Renal pelvis (tissue), 4 donors: ENCODE data around the gene MBLAC1. TPM values are rescaled to one million over a fixed set of nuclear protein-coding genes. Genes with fewer than 3 reads are reported as not detected.
A peak's percentile ranks its signal among the peaks of the same experiment; 100 is the strongest.

Experiments
- DNase-seq: peaks from one replicate; pipeline ENCODE4 v3.0.0-alpha.2; 2013
- polyA plus RNA-seq, 3 donors: library from polyadenylated mRNA; unstranded; fragments of 120-200 nt; gene quantifications; one replicate each; pipeline ENCODE4 v1.2.1, GENCODE V29; 2013; ENCODE audit not compliant: insufficient read length in 3 of 3

MBLAC1 gene
- polyA plus RNA-seq, 3 donors = 1.7 to 2.6 (median 2.0) TPM

DNA sequence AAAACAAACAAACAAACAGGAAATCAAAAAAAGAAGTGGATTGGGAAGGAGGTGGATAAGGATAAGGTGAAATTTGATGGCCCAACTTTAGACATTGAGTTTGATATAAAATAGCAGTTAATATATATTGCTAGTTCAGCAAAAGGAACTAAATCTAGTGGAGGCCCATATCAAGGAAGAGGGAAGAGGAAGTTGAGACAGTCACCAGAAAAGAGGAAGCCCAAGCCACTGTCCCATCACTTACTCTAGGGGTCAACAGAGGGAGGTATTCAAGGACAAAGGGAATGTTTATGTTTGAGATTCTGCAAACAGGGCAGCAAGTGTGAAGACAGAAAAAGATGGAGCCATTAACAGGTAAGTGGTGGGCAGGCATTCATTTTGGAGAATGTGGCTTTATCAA, 25.6 kb downstream of the MBLAC1 start:
- no peak for DNase-seq

DNA sequence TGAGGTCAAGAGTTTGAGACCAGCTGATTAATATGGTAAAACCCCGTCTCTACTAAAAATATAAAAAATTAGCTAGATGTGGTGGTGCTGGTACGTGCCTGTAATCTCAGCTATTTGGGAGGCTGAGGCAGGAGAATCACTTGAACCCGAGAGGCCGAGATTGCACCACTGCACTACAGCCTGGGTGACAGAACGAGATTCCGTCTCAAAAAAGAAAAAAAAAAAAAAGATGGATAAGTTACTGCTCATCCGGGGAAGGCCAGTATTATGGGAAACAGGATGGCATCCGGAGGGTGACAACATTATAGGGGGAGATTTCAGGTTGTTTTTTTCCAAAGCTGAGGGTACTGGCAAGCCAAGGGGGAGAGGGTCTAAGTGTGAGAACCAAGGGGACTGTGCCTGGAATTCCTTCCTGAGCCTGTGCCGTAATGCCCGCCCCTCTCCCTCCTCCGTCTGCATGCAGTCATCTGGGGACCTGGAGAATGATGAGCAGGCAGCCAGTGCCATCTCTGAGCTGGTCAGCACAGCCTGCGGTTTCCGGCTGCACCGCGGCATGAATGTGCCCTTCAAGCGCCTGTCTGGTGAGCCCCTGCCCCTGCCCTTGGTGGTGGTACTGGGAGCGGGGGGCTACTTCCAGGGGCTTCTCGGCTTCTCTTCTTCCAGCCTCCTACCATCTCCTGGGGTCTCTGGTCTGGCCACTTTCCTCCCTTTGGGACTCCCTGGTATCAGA, 26.3 kb downstream of the MBLAC1 start:
- no peak for DNase-seq

DNA sequence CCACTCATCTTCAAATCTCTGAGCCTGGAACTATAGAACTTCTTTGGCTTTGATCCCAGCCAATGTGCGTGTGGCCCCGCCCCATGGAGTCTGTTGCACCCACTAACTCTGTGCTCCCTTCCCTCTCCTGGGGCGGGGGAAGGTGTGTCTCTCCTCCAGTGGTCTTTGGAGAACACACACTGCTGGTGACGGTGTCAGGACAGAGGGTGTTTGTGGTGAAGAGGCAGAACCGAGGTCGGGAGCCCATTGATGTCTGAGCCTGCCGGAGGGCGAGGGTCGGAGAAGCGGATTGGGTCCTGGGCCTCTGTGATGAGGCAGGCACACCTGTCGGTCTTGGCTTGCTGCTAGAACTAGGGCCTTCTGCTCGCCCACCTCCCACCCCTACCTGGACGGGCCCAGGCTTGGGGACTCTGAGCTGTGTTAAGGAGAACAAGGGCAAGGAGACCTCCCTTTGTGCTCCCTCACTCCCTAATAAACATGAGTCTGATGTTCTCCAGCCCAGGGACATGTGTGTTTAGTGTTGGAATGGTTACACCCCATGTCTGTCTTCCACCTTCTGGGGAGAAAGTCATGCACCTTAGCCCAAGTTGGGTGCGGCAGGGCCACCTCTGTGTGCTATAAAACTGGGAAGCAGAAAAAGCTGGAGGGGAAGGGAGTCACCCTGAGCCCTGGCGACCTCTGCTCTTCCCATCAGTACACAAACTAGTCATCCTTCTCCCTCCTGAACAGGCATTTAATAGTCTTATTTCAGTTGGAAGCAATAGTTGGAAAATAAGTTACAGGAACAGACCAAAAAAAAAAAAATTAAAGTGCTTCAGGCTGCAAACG, 27.2 kb downstream of the MBLAC1 start:
- DNase-seq = no peak

DNA sequence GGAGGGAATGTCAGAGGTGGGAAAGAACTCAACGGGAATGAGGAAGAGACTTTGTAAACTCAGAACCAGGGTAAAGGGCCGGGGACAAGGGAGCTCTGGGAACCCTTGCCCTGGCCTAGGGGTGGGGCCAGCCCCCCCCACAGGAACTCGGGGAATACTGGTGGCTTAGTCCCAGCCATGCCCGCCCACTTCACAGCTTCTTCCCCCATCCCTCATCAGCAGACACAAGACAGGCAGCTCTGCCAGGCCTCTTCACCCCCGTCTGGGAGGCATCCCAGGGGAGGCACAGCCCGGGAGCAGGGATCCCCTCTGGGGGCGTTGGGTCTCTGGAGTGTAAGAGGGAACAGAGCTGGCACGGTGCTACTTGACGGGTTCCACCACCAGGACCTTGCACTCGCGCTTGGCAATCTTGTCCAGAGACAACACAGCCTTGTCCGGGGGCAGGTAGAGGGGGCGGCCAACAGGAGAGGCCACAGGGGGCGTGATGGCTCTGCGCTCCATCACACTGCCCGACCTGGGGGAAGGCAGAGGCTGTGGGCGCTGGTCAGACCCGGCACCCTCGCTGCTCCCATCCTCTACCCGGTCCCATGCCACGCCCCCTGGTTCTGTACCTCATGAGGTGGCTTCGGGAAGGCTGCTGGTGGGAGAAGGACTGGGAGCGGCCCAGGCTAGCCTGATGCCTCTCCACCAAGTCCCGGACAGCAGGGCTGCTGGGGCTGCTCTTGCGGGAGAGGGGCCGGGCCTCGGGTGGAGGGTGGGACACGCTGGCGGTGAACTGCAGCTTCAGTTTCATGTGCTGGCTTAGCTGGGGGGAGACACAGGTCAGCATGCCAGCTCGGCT, 28.1 kb downstream of the MBLAC1 start:
- no peak for DNase-seq

DNA sequence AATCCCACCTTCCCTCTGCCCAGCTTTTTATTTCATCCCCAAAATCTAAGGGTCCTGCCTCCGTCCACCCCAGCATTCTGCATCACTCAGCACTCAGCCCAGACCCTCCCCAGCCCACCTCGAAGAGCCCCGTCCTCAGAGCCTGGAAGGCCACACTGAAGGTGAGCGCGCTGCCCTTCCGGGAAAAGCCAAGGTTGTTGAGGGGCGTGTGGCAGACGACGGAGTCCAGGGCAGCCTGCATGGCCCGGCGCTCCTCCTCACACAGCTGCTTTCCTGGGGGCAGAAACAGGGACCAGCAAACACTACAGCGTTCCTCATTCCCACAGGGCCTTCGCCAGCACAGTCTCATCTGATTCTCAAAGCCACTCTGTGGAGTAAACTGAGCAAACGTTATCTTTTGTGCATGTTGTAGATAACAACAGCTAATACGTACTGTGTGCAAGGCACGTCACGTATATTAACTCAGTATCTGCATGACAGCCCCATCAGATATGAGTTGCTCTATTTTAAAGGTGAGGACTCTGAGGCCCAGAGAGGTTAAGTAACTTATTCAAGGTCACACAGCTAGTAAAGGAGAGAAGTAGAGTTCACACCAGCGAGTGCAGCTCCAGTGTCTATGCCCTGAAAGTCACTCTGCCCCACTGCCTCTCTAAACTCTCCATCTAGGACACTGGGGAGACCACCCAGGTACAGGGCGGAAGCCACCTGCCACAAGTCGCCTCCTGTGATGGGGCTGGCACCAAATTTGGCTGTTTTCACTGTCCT, 29.0 kb downstream of the MBLAC1 start:
- no peak for DNase-seq

DNA sequence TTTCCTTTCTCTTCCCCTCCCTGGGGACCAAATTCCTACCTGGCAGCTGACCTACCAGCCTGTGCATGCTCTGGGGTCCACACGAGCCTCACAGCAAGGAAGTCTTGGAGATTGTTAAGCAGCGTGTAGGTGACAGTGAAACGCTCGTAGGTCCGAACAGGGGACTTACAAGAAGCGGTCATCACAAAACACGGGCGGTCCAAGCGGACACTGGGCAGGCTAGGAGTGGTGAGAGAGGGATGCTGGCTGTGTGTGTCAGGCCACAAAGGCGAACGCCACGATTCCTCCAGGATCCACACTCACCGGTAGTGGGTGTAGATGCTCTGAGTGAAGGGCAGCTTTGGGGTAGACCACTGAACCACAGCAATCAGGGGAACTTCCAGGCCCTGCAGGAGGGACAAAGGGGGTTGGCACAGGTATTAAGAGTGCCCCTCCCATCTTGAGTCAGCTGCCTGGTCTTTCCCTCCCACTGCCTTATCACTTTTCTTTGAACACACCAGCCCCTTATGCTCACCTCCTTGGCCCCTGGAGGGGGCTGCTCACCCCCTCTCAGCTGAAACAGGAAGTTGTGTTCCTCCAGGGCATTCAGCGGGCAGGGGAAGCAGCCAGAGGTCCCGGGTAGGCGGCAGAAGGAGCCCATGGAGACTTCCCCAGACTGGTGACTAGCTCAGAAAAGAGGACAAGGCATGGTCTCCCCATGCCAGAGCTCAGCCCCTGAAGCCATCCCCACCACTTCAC, 29.7 kb downstream of the MBLAC1 start:
- no peak for DNase-seq

DNA sequence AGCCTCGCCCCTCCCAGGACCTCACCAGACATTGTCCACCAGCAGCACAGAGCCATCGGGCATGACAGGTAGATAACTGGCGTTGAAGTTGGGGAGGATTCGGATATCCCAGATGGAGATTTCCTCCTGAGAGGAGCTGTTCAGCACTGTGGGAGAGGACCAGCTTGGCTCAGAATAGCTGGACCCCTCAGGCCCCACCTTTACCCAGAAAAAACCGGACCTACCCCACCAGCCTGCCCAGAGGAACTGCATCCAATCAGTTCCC, 30.2 kb downstream of the MBLAC1 start:
- no peak for DNase-seq

DNA sequence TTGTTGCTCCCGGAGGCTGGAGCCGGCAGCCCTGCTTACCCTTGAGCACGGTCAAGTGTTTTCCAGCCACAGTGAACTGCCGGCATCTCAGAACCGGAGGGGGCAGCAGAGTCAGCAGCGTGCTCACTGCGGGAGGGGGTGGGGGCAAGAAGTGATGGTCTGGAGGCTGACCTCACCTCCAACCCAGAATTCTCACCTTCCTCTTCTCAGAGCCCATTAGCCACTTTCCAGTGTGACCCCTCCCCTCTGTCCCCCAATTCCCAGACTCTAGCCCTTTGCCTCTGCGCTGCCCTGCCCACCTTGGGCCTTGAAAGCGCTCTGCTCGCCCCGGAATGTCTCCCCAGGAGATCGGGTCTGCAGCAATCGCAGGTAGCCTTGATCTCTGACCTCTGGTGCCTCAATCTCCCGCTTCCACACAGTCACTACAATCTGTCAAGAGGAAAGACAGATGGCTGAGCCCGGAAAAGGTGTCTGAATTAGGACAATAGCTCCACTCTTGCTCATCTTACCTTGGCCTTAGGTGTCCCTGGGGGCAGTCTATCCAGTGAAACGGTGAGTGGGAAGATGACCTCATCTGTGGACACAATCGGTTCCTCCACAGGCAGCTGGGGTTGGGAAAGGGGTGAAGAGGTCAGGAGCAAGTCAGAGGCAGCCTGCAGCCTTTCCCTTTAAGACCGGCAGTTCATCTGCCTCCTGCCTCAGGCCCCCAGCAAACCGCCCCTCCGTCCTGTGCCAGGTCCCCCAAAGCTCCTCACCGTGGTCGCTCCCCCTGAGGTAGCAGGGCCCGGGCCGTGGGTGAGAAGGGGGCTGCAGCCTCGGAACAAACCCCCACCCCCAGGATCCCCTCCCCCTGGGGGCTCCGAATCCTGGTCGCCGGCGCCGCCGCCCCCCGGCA, 30.8 kb downstream of the MBLAC1 start:
- DNase-seq = no peak

DNA sequence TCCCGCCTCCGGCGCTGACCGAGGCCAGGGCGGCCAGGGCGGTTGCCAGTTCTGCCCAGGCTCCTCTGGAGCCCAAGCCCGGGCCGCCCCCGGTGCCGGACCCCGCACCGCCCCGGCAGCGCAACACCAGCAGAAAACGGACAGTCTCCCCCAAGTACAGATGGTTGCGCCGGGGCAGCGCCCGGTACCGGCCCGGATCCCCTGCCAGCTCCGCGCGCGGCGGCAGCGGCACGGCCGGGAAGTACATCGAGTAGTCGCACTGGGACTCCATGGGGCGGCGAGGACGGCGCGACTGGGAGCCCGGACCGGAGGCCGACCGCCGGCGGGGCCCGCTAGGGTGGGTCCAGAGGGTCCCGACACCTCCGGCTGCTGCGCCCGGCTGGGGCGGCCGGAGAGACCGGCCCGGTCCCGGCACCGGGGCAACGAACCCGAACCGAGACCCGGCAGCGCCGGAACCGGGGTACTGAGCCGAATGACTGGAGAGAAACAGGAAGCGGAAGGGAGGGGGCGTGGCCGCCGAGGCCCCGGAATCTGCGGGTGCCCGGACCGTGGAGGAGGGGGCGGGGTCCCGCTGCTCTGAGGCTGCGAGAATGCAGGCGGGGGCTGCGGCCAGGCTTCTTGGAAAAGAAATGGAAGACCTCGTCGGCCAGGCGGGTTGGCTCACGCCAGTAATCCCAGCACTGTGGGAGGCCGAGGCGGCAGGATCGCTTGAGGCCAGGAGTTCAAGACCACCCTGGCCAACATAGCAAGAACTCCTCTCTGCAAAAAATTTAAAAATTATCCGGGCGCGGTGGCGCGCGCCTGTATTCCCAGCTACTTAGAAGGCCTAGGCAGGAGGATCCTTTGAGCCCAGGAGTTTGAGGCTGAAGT, 31.7 kb downstream of the MBLAC1 start, which contains the start of gene TRAPPC14:
TSS of gene TRAPPC14 (minus strand) at position 495 of the 870 bp plus-strand sequence. CDS start at position 271, 224 bp downstream.
- DNase-seq = peak; percentile 94

DNA sequence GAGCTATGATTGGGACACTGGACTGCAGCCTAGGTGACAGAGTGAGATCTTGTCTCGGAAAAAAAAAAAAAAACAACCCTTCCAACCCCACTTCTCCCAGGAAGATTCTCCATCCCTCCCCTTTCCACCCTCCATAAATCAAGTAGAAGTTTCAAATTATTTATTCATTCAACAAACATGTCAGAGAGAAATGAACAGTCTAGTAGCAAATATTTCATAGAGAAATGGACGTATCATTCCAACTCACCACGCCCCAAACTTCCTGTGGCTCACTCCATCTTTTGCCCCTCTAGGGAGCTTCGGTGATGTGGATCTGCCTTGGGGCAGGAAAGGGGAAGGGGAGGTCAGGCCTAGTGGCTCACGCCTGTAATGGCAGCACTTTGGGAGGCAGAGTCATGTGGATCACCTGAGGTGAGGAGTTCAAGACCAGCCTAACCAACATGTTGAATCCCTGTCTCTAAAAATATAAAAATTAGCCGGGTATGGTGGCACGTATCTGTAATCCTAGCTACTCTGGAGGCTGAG, 32.4 kb downstream of the MBLAC1 start:
- DNase-seq = no peak

DNA sequence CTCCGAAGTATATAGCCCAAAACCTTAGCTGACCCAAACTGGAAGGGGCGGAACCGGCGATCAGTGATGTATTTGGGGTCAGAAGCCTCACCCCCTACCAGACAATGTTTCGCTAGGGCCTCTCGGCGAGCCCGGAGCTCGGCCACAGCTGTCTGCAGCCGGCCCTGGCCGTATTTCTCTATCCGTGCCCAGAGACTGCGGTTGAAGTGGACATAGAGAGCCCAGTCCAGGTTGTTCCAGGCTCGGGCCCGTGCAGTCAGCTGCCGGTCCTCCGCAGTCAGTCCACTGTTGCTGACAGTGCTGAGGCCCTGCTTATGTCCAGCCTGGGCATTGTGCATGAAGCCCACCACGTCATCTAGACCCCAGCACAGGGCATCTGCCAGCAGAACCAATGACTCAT, 33.3 kb downstream of the MBLAC1 start:
- no peak for DNase-seq

DNA sequence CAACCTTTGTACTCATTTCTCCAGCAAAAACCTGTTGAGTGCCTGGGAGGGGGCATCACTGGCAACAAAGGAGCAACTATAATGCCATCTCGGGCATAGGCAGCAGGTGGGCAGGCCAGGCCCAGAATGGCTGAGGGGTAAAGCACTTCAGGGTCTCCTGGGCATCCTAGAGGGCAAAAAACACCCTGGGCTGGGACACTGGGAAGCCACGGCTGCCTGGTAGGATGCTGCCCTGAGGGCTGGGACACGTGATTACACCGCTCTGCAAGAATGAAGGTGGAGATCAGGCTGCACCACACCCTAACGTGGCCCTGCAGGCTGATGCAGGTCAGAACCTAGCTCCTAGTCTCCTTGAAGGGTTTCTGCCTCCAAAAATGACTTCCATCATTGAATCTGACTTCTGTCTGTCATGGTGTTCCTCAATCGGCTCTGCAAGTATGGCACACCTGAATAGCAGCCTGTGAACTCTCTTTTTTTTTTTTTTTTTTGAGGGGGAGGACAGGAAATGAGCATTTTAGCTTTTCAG, 36.3 kb downstream of the MBLAC1 start:
- DNase-seq = no peak

DNA sequence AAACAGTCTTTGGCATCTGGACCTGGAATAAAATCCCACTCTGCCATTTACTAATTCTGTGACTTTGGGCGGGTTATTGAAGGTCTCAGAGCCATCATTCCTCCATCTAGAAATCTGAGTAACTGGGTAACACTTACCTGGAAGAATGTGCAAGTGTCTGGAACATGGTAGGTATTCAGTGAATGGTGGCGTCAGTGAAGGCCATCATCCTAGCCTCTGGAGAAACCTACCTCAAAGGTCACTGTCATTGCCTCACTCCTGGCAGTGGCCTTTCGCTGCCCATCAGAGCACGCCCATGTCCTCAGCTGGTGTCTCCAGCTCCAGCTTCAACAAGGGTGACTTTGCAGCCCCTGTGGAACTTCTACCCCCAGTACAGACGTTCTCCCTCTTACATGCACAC, 37.1 kb downstream of the MBLAC1 start:
- DNase-seq = no peak

DNA sequence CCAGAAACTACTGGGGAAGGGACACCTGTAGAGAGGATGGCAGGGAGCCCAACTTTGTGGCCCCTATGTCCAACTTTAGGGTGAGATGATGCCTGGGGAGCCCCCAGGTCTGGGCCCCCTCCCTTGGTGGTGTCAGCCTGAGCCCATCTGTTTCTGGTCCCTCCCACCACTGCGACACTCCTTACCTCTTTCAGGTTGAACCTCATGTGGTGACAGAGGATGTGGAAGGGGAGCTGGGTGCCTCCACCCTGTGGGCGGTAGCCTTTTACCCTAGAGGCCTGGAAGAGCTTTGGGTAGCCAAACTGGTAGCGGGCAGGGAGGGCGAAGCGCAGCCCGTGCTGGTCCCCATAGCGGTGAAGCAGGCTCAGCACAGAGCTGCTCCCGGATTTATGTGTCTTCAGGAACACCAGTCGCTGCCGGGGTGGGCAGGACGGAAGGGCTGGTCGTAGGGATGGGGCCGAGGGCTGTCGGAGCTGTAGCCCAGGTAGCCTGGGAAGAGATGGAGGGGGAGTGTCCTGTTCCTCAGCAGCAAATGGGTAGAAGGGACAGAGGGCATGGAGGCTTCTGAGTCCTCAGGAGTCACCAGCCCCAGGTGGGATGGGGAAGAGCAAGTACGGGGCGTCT, 39.7 kb downstream of the MBLAC1 start:
- DNase-seq = no peak

DNA sequence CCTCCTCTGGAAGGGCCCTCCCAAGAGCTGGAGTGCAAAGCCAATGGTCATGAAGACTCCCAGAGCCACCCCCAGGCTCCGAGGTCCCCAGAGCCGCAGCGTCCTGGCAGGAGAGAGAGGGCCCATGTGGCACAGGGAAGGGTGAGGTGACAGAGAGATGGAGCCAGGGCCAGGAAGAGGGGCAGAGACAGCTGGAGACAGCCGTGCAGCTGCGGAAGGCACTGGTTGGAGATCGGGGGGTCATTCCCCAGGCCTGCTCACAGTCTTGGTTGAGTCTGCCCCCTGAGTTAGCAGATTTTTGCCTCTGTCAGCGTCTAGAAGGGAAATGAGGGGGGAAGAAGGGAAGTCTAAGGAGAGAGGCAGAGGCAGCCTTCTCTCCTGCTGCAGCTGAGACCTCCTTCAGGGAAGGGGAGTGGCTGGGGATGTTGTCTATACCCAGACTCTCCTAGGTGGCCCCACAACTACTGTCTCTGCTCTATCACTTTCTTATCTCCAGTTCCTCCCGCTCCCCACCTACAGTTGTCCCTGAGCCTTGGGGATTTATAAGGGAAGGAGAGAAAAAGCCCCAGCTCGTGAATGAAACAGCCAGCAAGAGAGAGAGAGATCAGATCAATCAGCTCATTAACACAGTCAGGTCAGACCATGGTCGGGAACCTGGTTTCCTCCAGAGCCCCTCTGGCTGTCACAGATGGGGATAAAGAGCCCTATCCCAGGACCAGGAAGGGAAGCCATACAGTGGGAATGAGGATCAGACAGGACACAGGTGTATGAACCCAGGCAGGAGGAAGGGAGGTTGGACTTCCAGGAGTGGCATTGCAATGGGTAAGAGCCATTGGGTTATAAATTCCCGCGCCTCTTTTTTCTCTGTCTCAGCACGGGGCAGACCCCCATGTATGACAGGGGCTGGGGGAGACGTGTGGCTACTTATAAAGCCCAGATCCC, 40.5 kb downstream of the MBLAC1 start:
- DNase-seq = no peak

DNA sequence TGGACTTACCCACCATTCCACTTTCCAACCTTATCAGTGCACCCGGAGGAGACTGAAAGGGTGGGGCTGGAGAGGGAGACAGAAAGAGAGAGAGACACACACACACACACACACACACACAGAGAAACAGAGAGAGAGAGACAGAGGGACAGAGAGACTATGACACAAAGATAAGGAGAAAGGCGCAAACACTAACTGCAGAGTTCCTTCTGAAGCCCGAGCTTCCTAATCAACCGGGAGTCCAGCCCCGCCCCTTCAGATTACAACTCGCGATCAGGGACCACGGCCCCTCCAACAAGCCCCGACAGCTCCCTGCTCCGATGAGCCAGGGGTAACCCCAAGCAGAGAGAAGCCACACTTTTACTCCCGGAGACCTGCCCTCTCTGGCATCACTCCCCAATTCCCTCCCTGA, 41.2 kb downstream of the MBLAC1 start:
- no peak for DNase-seq
